PC-9 (cell line): ENCODE data around the gene PLXDC1.

Experiments used
- EZH2 ChIP-seq: fragments of 200-600 bp; sonication (generic); IDR thresholded peaks from 2 replicates; pipeline ENCODE4 v1.8.0; 2017; ENCODE audit warnings: antibody characterized with exemption, low read depth
- TF ChIP-seq, protein P1 (sequence below): fragments of 200-600 bp; sonication (generic); conservative IDR thresholded peaks from 2 replicates; pipeline ENCODE4 v1.6.1; 2017; ENCODE audit warnings: mixed run types, antibody characterized with exemption, mild to moderate bottlenecking, moderate library complexity

DNA sequence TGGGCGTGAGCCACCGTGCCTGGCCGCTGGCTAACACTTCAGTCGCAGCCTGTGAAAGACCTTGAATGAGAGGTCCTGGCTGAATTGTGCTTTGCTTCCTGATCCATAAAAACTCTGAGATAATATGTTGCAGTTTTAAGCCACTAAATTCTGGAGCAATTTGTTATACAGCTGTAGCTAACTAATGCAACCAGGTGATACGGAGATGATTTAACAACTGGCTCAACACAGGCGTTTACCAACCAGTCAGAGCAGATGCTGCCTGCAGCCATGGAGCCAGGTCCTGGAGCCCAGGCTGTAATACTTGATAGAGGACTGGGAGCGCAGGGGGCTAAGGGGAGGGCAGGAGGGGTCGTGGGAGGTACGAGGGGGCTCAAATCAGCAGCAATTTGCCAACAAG is 50.9 kb downstream of the PLXDC1 start:
- TF ChIP-seq, protein P1, sequence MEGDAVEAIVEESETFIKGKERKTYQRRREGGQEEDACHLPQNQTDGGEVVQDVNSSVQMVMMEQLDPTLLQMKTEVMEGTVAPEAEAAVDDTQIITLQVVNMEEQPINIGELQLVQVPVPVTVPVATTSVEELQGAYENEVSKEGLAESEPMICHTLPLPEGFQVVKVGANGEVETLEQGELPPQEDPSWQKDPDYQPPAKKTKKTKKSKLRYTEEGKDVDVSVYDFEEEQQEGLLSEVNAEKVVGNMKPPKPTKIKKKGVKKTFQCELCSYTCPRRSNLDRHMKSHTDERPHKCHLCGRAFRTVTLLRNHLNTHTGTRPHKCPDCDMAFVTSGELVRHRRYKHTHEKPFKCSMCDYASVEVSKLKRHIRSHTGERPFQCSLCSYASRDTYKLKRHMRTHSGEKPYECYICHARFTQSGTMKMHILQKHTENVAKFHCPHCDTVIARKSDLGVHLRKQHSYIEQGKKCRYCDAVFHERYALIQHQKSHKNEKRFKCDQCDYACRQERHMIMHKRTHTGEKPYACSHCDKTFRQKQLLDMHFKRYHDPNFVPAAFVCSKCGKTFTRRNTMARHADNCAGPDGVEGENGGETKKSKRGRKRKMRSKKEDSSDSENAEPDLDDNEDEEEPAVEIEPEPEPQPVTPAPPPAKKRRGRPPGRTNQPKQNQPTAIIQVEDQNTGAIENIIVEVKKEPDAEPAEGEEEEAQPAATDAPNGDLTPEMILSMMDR, result no peak
- no peak for TF ChIP-seq EZH2
